Neural progenitor cell (in vitro differentiated cells): ENCODE data around the gene MYO9B. TPM values are rescaled to one million over a fixed set of nuclear protein-coding genes. Genes with fewer than 3 reads are reported as not detected.

ENCODE experiments used
- DNase-seq: peaks from one replicate; pipeline ENCODE4 v3.0.0-alpha.2; 2016; ENCODE audit warnings: low spot score
- H2AFZ ChIP-seq: fragments of 200-600 bp; sonication (generic); replicated peaks from 2 replicates; pipeline ENCODE4 v1.6.1; 2016; ENCODE audit warnings: antibody characterized with exemption
- H3F3A ChIP-seq: fragments of 200-600 bp; sonication (generic); 2 replicates; pipeline ENCODE4 v1.6.1; 2016; ENCODE audit warnings: antibody characterized with exemption, low read depth
- H3K27ac ChIP-seq: fragments of 200-600 bp; sonication (generic); 2 replicates; pipeline ENCODE4 v1.5.1; 2016; ENCODE audit warnings: mild to moderate bottlenecking
- H3K27me3 ChIP-seq: fragments of 200-600 bp; sonication (generic); 2 replicates; pipeline ENCODE4 v1.6.1; 2016; ENCODE audit warnings: mild to moderate bottlenecking, moderate library complexity
- H3K36me3 ChIP-seq: fragments of 200-600 bp; sonication (generic); 2 replicates; pipeline ENCODE4 v1.5.1; 2016
- H3K4me1 ChIP-seq: fragments of 200-600 bp; sonication (generic); 2 replicates; pipeline ENCODE4 v1.6.1; 2016; ENCODE audit warnings: mixed run types
- H3K4me2 ChIP-seq: fragments of 200-600 bp; sonication (generic); 2 replicates; pipeline ENCODE4 v1.6.1; 2016
- H3K4me3 ChIP-seq: fragments of 200-600 bp; sonication (generic); 2 replicates; pipeline ENCODE4 v1.5.1; 2016
- H3K79me2 ChIP-seq: fragments of 200-600 bp; sonication (generic); 2 replicates; pipeline ENCODE4 v1.6.1; 2016; ENCODE audit warnings: low read depth
- H3K9ac ChIP-seq: fragments of 200-600 bp; sonication (generic); 2 replicates; pipeline ENCODE4 v1.6.1; 2016
- H3K9me3 ChIP-seq: fragments of 200-600 bp; sonication (generic); 2 replicates; pipeline ENCODE4 v1.5.1; 2016; ENCODE audit warnings: low read depth
- H4K20me1 ChIP-seq: fragments of 200-600 bp; sonication (generic); 2 replicates; pipeline ENCODE4 v1.6.1; 2016; ENCODE audit warnings: low read depth
- H3K27ac Mint-ChIP-seq: 3 replicates; pipeline ENCODE4 v1.8.0; 2021; ENCODE audit warnings: mixed read lengths
- H3K27me3 Mint-ChIP-seq: 2 replicates; pipeline ENCODE4 v1.8.0; 2022; ENCODE audit warnings: low read depth, mild to moderate bottlenecking, inconsistent platforms, moderate library complexity, mixed read lengths; ENCODE audit not compliant: insufficient read depth
- H3K36me3 Mint-ChIP-seq: 3 replicates; pipeline ENCODE4 v1.8.0; 2021; ENCODE audit warnings: mixed read lengths
- H3K4me1 Mint-ChIP-seq: 3 replicates; pipeline ENCODE4 v1.8.0; 2021; ENCODE audit warnings: mixed read lengths
- H3K4me3 Mint-ChIP-seq: 3 replicates; pipeline ENCODE4 v1.8.0; 2021; ENCODE audit warnings: mild to moderate bottlenecking, moderate library complexity, mixed read lengths
- H3K9me3 Mint-ChIP-seq: 3 replicates; pipeline ENCODE4 v1.8.0; 2020; ENCODE audit warnings: mixed read lengths
- CTCF ChIP-seq: fragments of 200-600 bp; sonication (generic); IDR thresholded peaks from 2 replicates; pipeline ENCODE4 v1.5.1; 2017; ENCODE audit warnings: antibody characterized with exemption, mild to moderate bottlenecking
- EZH2 ChIP-seq: fragments of 200-600 bp; sonication (generic); IDR thresholded peaks from 2 replicates; pipeline ENCODE4 v1.6.1; 2017; ENCODE audit warnings: antibody characterized with exemption, mild to moderate bottlenecking, moderate library complexity
- EZH2phosphoT487 ChIP-seq: fragments of 200-600 bp; sonication (generic); IDR thresholded peaks from 2 replicates; pipeline ENCODE4 v1.6.1; 2017; ENCODE audit warnings: antibody characterized with exemption
- total RNA-seq: library from RNA; depleted of rRNA; stranded (reverse); fragments of >200 nt; gene quantifications from 2 replicates; pipeline ENCODE4 v1.2.3, GENCODE V29; 2015; ENCODE audit warnings: low replicate concordance

Gene MYO9B, protein sequence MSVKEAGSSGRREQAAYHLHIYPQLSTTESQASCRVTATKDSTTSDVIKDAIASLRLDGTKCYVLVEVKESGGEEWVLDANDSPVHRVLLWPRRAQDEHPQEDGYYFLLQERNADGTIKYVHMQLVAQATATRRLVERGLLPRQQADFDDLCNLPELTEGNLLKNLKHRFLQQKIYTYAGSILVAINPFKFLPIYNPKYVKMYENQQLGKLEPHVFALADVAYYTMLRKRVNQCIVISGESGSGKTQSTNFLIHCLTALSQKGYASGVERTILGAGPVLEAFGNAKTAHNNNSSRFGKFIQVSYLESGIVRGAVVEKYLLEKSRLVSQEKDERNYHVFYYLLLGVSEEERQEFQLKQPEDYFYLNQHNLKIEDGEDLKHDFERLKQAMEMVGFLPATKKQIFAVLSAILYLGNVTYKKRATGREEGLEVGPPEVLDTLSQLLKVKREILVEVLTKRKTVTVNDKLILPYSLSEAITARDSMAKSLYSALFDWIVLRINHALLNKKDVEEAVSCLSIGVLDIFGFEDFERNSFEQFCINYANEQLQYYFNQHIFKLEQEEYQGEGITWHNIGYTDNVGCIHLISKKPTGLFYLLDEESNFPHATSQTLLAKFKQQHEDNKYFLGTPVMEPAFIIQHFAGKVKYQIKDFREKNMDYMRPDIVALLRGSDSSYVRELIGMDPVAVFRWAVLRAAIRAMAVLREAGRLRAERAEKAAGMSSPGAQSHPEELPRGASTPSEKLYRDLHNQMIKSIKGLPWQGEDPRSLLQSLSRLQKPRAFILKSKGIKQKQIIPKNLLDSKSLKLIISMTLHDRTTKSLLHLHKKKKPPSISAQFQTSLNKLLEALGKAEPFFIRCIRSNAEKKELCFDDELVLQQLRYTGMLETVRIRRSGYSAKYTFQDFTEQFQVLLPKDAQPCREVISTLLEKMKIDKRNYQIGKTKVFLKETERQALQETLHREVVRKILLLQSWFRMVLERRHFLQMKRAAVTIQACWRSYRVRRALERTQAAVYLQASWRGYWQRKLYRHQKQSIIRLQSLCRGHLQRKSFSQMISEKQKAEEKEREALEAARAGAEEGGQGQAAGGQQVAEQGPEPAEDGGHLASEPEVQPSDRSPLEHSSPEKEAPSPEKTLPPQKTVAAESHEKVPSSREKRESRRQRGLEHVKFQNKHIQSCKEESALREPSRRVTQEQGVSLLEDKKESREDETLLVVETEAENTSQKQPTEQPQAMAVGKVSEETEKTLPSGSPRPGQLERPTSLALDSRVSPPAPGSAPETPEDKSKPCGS (N-terminal part only)
- 38.5 and 42.2 TPM in 2 replicates for total RNA-seq

GRCh38 chr19:17075035-17075863, at the start of gene MYO9B, which contains the start of gene HAUS8:
TSS of gene MYO9B (plus strand) at chr19:17075777. CDS start at chr19:17101718, 25,941 bp downstream.
TSS of gene HAUS8 (minus strand) at chr19:17075452. CDS start at chr19:17075422, 30 bp downstream.
- Histone ChIP-seq H3K27ac (peak within 1 kb of the TSS; percentile 40), H3K27me3 (peaks cover 8% of the 10 kb centered on the region), H3K4me3 (peak within 1 kb of the TSS; percentile 65), H4K20me1 (peaks cover 71% of the 10 kb centered on the region), H3K79me2 (peaks cover 62% of the 10 kb centered on the region), H2AFZ (peak within 1 kb of the TSS; percentile 42), H3K9ac (peak within 1 kb of the TSS; percentile 67), H3F3A (peaks cover 15% of the 10 kb centered on the region), H3K4me2 (peak within 1 kb of the TSS; percentile 93), H3K9me3 (no peaks in the 10 kb centered on the region), H3K36me3 (no peaks in the 10 kb centered on the region), H3K4me1 (peaks cover 26% of the 10 kb centered on the region)
- peaks cover 6% of the 10 kb centered on the region for H3K27me3 Mint-ChIP-seq
- H3K27ac Mint-ChIP-seq, result peak within 1 kb of the TSS; percentile 91
- no peak for TF ChIP-seq EZH2
- no peak for TF ChIP-seq EZH2phosphoT487
- TF ChIP-seq CTCF, result no peak
- H3K4me3 Mint-ChIP-seq, result peak within 1 kb of the TSS; percentile 99
- peaks cover 14% of the 10 kb centered on the region for H3K36me3 Mint-ChIP-seq
- peaks cover 54% of the 10 kb centered on the region for H3K4me1 Mint-ChIP-seq
- H3K9me3 Mint-ChIP-seq, result no peaks in the 10 kb centered on the region
- peak; percentile 100 for DNase-seq

- peak overlapping the region; percentile 4 for H3K27ac Mint-ChIP-seq
- peak overlapping the region; percentile 40 for H3K9ac ChIP-seq
- H3K4me2 ChIP-seq, result peak overlapping the region; percentile 100
- peak overlapping the region; percentile 98 for H2AFZ ChIP-seq
- H3K27ac ChIP-seq, result no peak overlapping the region
- peaks cover 14% of the 10 kb centered on the region for H3K4me1 ChIP-seq
- peaks cover 9% of the 10 kb centered on the region for H3K9me3 ChIP-seq
- H3K4me3 Mint-ChIP-seq, result peak overlapping the region; percentile 88
- TF ChIP-seq EZH2phosphoT487 (no peak), EZH2 (no peak), CTCF (no peak)
- H3K4me1 Mint-ChIP-seq, result peaks cover 11% of the 10 kb centered on the region
- H3K79me2 ChIP-seq, result peaks cover 34% of the 10 kb centered on the region
- peaks cover 19% of the 10 kb centered on the region for H3K36me3 Mint-ChIP-seq
- DNase-seq, result peak; percentile 44
- H3K27me3 ChIP-seq, result peaks cover 5% of the 10 kb centered on the region
- peaks cover 23% of the 10 kb centered on the region for H3F3A ChIP-seq
- H4K20me1 ChIP-seq, result no peaks in the 10 kb centered on the region
- H3K9me3 Mint-ChIP-seq, result peaks cover 29% of the 10 kb centered on the region
- H3K36me3 ChIP-seq, result peaks cover 4% of the 10 kb centered on the region
- H3K4me3 ChIP-seq, result peak overlapping the region; percentile 91
- peaks cover 17% of the 10 kb centered on the region for H3K27me3 Mint-ChIP-seq
Observed at GRCh38 chr19:17025991-17026658, 49.5 kb upstream of the MYO9B start.
